Measurements from ENCODE around the gene GUCY1A2.

Gene GUCY1A2

DNA sequence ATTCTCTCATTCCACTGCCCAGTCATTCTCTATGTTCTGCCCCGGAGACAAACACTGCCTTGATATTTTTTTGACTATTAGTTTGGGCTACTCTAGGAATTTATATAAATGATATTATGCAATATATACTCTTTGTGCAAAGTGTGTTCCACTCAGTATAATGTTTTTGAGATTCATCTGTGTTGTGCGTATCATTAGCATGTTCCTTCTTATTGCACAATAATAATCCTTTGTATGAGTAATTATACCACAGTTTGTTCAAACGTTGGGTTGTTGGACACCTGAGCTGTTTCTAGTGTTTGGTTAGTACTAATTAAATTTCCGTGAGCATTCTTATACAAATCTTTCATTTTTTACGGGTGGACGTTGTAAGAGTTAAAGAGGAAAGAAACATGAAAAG is 390.6 kb downstream of the GUCY1A2 start:
- H3K4me3 ChIP-seq (ENCODE audit: low read depth, low read length): no peak overlapping the region
- in situ Hi-C loops (cut with HindIII; ENCODE audit: low sequenced_read_pairs): no loop called here
- no peak for TF ChIP-seq CTCF (IDR thresholded peaks at IDR 0.05; ENCODE audit: low read depth, low read length, missing control alignments)
- no peak for DNase-seq (ENCODE audit: low read depth)

DNA sequence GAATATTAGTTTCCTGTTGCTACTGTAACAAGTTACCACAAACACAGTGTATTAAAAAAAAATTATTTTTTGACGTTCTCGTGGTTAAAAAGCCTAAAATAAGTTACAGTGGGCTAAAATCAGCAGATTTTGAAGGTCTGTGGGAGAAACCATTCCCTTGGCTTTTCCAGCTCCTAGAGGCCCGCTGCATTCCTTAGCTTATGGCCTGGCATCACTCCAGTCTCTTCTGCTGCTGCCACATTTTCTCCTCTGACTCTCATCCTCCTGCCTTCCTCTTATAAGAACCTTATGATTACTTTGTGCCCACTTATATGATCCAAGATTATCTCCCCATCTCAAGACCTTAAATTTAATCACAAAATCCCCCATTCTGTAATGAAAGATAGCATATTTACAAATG is 392.7 kb downstream of the GUCY1A2 start:
- in situ Hi-C loops (cut with HindIII; ENCODE audit: low sequenced_read_pairs): no loop called here
- H3K4me3 ChIP-seq (ENCODE audit: low read depth, low read length): no peak overlapping the region
- peak; percentile 28 for DNase-seq (ENCODE audit: low read depth)
- TF ChIP-seq CTCF (IDR thresholded peaks at IDR 0.05; ENCODE audit: low read depth, low read length, missing control alignments): no peak

GRCh38 chr11:106624377-106624776 is 393.9 kb downstream of the GUCY1A2 start:
- in situ Hi-C loops (cut with HindIII; ENCODE audit: low sequenced_read_pairs): no loop called here
- H3K4me3 ChIP-seq (ENCODE audit: low read depth, low read length): no peak overlapping the region
- DNase-seq (ENCODE audit: low read depth): no peak
- TF ChIP-seq CTCF (IDR thresholded peaks at IDR 0.05; ENCODE audit: low read depth, low read length, missing control alignments): no peak

Data from astrocyte of the cerebellum (primary cell).